GM19023 (cell line): ENCODE results near the gene B3GAT3.
"Not testable (repeated sequence)": the region's sequence is repeated elsewhere in the genome, so short reads cannot be mapped to it uniquely, and the experiment has no call there.

Source experiments
- ATAC-seq: cut with Tn5 transposase; IDR thresholded peaks from one replicate; pipeline ENCODE4 v1.9.1; 2021; ENCODE audit warnings: mild to moderate bottlenecking, moderate library complexity; ENCODE audit not compliant: unreplicated experiment

The B3GAT3 gene

GRCh38 chr11:62580959-62581715 lies 40.6 kb downstream of the B3GAT3 start:
- ATAC-seq: no peak

GRCh38 chr11:62579252-62579651 lies 42.5 kb downstream of the B3GAT3 start:
- ATAC-seq: no peak

- ATAC-seq: no peak
Measured at GRCh38 chr11:62578541-62578940, 43.2 kb downstream of the B3GAT3 start.

GRCh38 chr11:62577046-62577714 lies 44.6 kb downstream of the B3GAT3 start:
- no peak for ATAC-seq

- ATAC-seq: no peak
Measured at GRCh38 chr11:62575837-62576236, 45.9 kb downstream of the B3GAT3 start.

GRCh38 chr11:62575156-62575555 lies 46.6 kb downstream of the B3GAT3 start:
- no peak for ATAC-seq

- peak; percentile 8 for ATAC-seq
Measured at GRCh38 chr11:62574363-62575071, 47.3 kb downstream of the B3GAT3 start.

GRCh38 chr11:62573592-62574362 lies 48.0 kb downstream of the B3GAT3 start, which contains the start of gene EEF1G:
TSS of gene EEF1G (minus strand) at chr11:62573891. CDS start at chr11:62573842, 49 bp downstream.
- ATAC-seq: peak; percentile 90

GRCh38 chr11:62573006-62573591 lies 48.7 kb downstream of the B3GAT3 start:
- peak; percentile 1 for ATAC-seq

- ATAC-seq: no peak
Measured at GRCh38 chr11:62572431-62572830, 49.4 kb downstream of the B3GAT3 start.

GRCh38 chr11:62571493-62571892 lies 50.3 kb downstream of the B3GAT3 start:
- not testable (repeated sequence) for ATAC-seq

- ATAC-seq: not testable (repeated sequence)
Measured at GRCh38 chr11:62570903-62571302, 50.9 kb downstream of the B3GAT3 start.

- ATAC-seq: no peak
Measured at GRCh38 chr11:62569611-62570010, 52.2 kb downstream of the B3GAT3 start.

- ATAC-seq: no peak
Measured at GRCh38 chr11:62567018-62567633, 54.7 kb downstream of the B3GAT3 start.

- no peak for ATAC-seq
Measured at GRCh38 chr11:62566247-62566646, 55.5 kb downstream of the B3GAT3 start.
